ENCODE data around the gene COL5A2.
A peak's percentile ranks its signal among the peaks of the same experiment; 100 is the strongest.

COL5A2 gene

DNA sequence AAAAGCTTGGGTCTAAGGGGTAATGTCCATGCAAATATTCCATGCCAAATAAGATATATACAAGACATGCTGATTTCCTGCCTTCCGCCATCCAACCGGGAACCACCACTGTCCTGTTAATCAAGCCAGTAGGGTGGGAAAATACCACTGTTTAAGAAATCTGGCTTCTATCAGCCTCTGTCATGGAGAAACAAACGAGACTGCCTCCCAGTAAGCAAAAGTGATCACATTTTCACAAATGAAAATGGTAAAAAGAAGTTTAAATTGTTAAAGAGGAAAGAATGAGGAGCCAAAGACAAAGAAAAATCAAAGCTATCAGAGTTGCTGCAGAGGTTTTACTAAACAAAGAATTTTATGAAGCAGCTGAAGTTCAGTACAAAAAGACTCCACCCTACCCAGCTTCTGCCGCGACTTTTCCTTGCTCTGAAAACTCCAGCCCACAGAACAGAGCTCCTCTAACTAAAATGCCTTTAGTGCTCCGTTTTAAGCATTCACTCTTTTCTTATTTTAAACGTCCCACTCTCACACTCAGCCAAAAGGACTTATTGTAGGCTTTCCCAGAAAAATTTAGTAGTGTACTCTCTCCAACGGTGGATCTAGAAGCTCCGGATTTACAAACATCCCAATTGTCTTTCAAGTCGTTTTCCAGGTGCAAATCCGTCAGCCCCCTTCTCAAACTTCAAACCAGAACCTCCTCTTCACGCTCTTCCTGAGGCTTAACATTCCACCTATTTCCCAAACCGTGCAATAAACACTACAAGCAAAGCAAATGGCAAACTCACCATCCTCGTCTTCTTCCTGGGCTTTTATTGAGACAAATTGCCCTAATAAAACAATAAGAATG, 613 bp downstream of the COL5A2 start:
- DNase-seq (ENCODE audit: low read depth), result no peak

DNA sequence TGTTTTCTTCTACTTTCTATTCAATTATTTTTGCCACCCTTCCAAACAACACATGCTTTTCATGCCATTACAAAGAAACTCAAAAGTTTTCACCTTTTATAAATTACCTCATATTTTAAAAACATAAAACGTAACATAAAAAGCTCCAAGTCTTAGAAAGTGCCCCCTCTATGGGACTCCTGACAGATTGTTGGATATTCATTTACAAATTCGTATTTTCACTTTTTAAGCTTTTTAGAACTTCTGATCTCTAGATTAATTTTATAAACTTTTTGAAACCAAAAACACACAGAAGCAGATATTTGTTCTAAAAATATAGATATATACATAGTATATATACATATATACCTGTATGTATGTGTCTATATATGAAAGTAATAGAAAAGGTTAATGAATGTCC, 1.5 kb downstream of the COL5A2 start:
- DNase-seq (ENCODE audit: low read depth), result no peak

DNA sequence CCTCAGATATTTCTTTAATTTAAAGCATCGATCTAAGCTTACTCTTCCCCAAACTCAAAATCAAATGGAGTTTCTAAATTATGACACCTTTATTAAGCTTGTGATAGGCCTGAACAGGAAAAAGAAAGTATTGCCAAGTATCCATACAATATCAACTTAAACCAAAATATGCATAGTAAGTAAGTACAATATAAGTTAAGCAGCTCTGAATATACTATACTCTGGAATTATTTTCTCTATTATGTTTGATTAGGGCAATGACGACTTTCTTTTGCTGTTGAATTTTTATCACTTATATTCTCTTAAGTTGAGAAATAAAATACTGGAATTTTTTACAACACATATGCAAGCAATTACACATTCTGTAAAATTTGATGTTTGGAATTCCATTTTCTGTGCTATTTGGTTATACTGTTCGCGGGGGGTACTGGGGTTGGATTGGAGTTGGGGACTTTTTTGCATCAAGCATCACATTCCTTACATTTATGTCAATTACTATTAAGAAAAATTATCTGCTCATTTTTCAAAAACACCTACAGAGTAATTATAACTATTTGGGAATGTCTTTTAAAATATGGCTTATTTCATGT, 2.2 kb downstream of the COL5A2 start:
- no peak for DNase-seq (ENCODE audit: low read depth)

DNA sequence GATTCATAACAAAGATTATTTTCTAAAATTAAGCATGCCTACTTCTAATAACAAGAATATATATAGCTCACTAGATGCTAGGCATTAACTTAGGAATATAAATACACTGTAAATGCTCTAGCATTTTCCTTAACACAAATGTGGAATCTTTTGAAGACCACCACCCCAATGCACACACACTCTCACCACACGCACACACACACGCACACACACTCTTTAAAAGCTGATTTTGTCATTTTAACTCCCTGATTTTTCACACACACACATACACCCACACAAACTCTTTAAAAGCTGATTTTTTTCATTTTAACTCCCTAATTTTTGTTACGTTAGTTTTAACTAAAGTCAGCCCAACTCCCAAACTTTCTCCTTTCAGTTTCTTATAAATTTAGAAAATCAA, 3.0 kb downstream of the COL5A2 start:
- no peak for DNase-seq (ENCODE audit: low read depth)

DNA sequence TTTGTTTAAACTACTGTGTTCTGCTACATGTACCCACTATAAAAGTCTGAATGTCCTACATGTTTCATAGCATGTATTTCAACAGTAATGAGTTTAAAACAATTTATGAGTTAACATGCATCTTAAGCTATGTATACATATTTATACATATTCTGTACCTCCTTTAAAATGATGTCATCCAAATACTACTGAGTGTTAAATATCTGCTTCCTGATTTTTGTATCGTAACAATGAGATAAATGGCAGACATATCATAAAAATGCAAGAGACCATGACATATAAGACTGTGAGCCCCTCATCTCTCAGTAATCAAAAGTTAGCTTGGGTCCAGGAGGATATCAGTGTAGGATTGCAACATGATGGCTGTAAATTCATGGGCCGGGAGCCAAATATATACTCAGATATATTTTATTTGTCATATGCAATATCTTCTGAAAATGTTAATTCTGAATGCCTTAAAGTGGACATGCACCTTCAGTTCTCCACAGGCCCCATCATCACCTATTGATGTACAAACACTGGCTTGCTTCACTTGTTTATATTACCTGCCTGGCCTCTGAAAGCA, 3.6 kb downstream of the COL5A2 start:
- no peak for DNase-seq (ENCODE audit: low read depth)

DNA sequence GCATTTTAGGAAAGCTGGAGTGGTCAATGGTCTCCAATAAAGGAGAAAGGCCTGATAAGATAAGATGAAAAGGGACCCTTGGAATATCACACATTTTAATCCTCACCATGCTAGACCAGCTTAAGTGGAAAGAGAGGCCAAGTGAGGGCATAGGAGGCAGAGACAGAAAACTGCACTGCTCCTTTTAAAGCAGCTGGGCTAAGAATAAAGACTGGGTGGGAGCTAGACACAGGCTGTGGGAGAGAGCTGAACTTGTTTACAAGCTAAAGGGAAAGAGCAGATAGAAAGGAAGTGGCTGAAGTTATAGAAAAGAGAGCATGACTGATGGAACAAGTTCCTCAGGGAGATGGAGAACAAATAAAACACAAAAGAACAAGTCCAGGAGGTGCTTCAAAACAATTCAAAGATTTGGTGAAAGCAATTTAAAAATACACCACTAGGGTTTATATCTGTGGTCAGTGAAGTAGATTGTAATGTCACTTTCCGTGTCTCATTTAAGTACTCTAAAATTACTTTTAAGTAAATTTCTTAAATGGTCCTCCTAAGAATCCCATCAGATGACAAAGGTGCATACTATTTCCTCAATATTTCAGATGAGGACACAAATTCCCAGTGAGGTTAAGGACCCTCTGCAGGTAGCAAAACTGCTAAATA, 7.5 kb downstream of the COL5A2 start:
- no peak for DNase-seq (ENCODE audit: low read depth)

DNA sequence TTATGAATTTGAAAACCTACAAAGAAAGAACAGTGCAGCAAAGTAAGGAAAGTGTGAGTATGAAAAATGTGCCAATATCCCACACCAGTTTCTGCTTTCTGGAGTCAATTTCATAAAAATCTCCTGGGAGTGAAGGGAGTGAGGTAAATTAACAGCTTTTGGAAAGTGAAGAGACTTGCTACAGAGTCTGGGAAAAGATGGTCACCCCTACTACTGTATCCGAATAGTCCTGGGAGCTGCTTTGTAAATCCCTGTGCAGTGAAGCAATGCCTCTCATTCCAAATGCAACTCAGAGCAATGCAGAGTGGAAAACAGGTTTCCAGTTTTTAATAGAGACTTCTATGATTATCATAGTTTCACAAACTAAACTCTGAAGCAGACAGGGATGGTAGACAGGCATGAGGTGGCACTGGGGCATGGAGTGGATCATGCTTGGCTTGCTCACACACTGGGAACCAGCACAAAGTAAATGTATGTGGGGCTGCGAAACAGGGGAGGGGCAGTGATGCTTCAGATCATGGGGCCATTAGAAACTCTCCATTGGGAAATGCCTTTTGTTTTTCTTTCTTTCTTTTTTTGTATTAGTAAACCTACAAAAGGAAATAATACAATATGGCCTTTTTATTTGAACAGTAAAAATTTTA, 10.6 kb downstream of the COL5A2 start:
- DNase-seq (ENCODE audit: low read depth), result no peak

DNA sequence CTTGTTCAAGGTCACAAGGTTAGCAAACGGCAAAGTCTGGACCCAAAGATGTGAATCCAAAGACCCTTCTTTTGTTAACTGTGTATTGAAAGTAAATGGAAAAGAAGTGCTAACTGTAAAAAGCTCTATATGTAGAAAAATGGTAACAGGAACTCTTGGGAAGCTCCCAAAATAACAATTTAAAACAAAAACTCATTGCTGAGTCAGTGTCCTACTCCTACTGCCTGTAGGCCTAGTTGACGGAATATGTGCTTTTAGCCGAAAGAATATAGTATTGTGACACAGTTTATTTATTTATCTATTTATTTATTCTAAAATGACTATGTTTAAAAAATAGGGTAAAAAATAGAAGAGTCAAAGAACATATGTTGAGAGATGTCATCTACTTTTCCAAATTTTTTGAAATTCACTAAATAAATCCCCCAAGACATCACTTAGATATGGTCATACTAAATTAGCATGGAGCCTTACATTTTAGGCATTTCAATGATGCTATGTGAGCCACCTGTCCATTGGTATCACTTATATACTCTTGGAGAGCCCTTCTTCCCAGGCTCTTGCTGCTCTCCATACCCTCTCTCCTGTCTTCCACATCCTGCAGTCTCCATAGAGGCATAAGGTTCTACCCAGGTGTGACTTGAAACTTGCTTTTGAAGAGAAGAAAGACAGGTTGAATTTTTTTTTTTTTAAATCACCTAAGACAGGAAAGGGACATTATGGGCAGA, 13.7 kb downstream of the COL5A2 start:
- DNase-seq (ENCODE audit: low read depth), result no peak

DNA sequence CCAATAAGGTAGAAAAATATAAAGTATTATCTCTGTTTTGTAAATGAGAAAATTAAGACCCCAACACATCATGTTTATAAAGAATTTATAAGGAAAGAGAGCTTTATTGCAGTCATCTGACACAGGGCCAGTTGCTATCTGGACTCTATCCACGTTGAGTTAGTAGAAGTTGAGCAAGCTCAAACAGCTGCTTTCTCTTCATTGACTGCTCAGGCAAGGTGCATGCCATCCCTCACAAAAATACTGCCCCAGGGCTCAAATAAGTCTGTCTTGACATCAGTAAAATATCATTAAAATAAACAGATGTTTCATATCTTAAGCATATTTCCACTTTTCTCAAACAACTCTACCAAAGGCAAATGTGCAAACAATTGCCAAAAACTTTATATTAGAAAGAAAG, 14.8 kb downstream of the COL5A2 start:
- DNase-seq (ENCODE audit: low read depth), result no peak

DNA sequence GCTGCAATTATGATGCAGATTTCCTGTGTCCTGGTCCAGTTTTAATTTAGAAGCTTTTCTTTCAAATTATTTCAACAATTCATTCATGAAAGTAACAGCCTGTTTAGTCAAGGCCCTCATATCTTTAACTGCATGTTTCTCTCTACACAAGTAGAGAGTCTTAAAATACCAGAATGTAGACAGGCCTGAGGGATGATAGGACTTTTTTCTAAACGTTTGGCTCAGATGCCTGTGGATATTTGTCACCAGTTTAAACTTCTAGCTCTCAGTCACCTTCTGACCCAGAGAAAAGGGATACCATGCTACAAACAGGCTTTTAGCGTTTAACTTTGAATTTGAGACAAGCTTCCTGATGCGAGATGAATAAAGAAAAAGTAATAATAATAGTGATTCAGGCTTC, 15.7 kb downstream of the COL5A2 start:
- peak; percentile 59 for DNase-seq (ENCODE audit: low read depth)

DNA sequence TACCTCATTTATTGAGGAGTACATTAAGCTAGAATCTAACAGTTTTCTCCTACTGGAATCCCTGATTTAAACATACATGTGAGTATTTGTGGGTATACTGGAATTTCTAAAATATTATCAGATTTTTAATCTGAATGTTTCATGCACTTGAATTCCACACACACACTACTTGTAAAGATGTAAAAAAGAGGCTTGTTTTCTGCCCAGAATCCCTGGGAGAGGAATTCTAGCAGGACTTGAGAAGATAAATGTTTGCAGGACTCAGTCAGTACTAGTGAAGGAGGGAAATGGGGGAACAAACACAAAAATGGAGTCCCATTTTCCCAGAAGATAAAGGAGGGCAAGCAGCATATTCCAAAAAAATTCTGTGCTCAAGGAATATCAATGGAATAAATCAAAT, 17.0 kb downstream of the COL5A2 start:
- DNase-seq (ENCODE audit: low read depth), result no peak

DNA sequence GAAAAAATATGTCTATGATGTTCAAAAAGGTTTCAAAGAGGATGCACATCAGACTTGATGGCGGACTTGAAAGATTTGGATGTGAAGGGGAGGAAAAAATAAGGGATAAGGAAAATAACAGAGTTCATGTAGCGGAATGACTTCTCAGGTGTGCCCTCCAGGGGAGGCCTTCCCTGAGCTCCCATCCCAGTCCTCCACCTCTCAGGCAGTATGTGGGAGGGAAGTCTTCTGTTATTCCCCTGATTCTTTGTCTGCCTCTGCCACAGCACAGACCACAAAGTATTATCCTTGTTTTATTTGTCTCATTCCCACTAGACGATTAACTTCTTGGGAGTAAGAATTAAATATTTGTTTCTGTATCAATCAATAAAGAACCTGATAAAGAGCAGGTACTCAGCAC, 17.7 kb downstream of the COL5A2 start:
- no peak for DNase-seq (ENCODE audit: low read depth)

DNA sequence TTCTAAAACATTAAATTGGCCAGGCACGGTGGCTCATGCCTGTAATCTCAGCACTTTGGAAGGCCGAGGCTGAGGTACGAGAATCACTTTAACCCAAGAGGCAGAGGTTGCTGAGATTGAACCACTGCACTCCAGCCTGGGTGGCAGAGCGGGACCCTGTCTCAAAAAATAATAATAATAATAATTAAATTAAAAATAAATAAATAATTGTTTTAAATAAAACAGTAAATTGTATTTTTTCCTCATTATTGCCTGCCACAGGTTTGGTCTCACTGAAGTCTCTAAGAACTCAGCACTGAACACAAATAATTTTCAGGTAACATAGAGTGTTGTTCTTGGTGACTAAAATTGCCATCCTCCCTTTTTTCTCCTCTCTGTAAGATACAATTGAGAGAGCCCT, 19.8 kb downstream of the COL5A2 start:
- DNase-seq (ENCODE audit: low read depth), result no peak

DNA sequence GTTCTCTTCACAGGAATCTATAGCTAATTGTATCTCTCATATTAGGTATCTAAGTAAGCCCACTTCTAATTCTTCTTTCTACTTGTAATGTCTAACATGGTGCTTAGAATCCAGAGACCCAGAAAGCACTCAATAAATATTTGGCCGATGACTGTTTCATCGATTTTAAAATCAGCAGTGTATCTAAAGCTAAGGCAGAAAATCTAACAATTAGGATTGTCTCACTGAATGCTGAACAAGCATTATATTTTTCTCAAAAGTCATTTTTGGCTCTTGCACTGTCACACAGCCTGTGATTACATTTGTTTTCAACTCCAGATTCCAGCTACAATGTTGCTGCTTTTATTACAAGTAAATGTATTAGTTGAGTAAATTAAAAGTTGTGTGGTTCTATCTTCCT, 20.3 kb downstream of the COL5A2 start:
- DNase-seq (ENCODE audit: low read depth), result no peak

DNA sequence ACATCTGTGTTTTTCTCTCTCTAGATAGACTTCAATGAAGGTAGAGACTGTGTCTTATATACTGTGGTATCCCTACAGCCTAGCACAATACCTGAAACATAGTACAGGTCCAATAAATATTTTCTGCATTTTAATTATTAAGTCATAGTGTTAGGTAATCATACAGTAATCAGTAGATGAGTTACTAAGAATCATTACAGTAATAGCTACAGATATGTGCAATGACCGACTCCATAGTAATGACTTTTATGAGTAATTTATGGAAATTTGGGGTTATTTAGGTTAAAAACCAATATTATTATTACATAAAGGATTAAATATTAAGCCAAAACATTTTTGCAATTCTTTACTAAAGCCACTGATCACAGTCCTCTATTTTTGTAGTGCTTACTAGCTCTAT, 21.6 kb downstream of the COL5A2 start:
- no peak for DNase-seq (ENCODE audit: low read depth)

DNA sequence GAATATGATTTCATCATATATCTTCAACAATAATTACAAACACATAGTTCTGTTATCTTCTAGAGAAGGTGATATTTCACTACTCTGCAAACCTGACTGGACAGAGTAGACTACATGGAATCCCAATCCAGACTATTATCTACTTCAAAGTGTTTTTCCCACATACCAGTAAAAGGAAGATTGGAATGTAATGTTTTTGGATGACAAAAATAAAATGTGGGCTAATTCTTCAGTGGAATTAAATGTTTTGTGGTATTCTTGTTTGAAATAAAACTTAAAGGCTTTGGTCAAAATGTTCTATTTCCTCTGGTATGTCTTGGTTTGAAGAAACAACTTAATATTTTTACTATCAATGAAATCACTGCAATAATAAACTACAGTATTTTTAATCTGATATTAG, 22.1 kb downstream of the COL5A2 start:
- no peak for DNase-seq (ENCODE audit: low read depth)

DNA sequence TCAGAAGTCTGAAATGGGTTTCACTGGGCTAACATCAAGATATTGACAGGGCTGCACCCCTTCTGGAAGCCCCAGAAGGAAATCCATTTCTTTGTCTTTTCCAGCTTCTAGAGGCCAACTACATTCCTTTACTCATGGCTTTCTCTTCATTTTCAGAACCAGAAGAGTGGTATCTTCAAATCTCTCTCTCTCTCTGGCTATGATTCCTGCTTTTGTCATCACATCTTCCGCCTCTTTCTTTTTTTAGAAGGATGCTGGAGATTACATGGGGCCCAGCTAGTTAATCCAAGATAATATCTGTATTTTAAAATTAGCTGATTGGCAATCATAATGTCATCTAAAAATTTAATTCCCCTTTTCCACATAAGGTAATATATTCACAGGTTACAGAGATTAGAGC, 23.8 kb downstream of the COL5A2 start:
- no peak for DNase-seq (ENCODE audit: low read depth)

DNA sequence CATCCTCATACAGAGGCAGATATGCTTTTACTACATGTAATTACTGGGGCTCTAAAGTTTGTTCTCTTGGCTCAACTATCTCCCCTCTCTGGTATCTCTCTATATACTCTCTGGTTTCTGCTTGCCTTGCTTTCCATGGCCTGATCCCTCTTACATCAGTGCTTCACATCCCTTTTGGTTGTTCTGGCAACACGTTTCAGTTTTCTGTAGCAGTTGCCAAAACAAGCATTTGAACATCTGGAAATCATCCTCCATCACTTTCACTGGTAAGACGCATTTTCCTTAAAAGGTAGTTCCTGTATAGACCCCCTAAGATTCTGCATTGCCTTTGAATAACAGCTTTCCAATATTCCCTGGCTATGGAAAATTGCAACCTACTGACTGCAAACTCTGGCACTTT, 25.9 kb downstream of the COL5A2 start:
- DNase-seq (ENCODE audit: low read depth), result no peak

DNA sequence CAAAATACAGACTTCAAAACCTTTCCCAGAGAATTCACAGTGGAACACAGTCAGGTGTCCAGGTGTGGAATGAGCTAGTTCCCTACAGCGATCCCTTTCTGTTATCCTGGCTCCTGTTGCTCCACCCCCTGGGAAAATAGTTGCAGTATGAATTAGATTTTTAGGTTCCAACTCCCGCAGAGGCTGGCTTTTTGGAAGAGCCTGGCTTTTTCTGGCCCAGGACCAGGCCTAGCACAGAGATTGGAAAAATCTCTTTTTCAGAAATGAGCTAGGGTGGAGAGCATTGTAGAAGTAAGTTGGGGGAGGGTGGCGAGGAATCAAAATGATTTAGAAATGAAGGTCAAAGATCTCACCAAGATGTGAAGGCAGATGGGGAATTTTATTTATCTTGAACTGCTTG, 27.1 kb downstream of the COL5A2 start:
- no peak for DNase-seq (ENCODE audit: low read depth)

DNA sequence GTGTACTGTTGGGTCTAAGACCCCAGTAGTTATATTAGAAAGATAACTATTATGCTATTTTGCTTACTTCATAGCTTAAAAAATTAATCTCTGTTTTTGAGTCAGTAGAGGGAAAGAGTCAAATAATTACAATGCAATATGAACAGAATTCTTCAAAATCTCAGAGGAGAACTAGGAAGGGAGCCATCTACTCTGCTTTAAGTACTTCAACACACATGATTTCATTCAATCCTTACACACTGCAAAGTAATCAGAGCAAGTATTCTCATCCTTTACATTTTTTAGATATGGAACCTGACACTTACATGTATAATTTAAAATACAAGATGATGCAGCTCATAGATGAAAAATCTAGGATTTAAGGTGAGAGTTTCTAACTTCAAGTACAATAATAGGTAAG, 27.7 kb downstream of the COL5A2 start:
- no peak for DNase-seq (ENCODE audit: low read depth)

DNA sequence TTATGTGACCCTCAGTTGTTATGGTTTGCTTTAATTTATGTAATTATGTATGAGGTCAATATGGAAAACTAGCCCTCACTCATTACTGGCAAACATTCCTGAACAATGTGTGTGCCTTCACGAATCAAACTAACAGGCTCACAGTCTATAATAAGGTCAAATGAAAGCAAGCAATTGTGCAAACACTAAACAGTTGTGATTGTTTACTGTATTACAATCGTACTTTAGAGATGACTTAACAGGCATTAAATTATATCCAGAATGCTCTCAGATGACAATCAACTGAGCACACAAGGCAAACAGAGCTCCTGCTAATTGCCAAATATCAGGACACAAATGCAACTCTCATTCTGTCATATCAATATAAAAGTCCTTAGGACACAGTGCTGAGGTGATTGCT, 29.5 kb downstream of the COL5A2 start:
- DNase-seq (ENCODE audit: low read depth), result peak; percentile 93

DNA sequence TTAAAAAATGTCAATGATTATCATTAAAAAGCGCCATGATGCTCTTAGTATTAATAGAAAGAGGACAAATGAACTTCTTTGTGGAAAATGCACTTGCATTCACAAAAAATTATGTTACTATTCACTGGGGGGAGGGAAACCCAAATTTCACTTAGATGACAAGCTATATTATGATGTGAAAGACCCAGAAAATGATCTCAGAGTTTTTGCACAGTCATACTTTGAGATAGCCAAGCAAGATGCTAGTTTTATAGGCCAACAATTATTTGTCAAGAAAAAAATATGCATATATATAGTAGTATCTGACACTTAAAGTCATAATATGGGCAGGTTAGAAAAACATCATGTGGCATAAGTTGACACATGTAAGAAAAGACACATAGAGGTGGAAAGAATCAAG, 31.6 kb downstream of the COL5A2 start:
- no peak for DNase-seq (ENCODE audit: low read depth)
